Urothelium cell line (cell line): ENCODE measurements around the gene SRCAP.
A peak's percentile ranks its signal among the peaks of the same experiment; 100 is the strongest.
"Not testable (repeated sequence)": the region's sequence is repeated elsewhere in the genome, so short reads cannot be mapped to it uniquely, and the experiment has no call there.

Experiments
- DNase-seq: peaks from one replicate; pipeline ENCODE4 v3.0.0; 2011; ENCODE audit warnings: low spot score, mixed read lengths
- FAIRE-seq: peaks from 2 replicates; lab custom pipeline; 2011; peaks lifted over from hg19 to GRCh38; lab: Jason Lieb, UNC

The SRCAP gene

GRCh38 chr16:30697264-30698138, 1.5 kb upstream of the SRCAP start:
- DNase-seq, result peak; percentile 93
- FAIRE-seq, result no peak

- peak; percentile 68 for FAIRE-seq
Measured at GRCh38 chr16:30698139-30698815, 694 bp upstream of the SRCAP start.

GRCh38 chr16:30699615-30700099, 686 bp downstream of the SRCAP start:
- no peak for FAIRE-seq
- no peak for DNase-seq

More at GRCh38 chr16:30698139-30698815, 694 bp upstream of the SRCAP start:
- DNase-seq, result peak; percentile 94

DNA sequence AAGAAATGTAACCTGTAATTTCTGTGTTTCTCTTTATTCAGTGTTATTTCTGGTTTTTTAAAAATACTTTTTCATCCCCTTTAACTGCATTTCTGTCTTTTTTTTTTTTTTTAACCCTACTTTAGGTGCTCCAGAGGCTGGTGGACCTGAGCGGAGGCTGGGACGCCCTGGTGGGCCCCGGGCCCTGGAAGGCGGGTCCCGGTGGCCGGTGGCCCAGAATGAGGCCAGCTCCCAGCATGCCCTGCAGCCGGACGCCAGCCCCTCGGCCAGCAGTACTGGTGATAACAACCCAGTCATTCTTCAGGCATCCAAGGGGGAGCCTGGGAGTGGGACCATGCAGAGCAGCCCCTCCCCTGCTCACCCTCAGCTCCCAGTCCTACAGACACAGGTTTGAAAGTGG, 1.5 kb downstream of the SRCAP start:
- no peak for FAIRE-seq

DNA sequence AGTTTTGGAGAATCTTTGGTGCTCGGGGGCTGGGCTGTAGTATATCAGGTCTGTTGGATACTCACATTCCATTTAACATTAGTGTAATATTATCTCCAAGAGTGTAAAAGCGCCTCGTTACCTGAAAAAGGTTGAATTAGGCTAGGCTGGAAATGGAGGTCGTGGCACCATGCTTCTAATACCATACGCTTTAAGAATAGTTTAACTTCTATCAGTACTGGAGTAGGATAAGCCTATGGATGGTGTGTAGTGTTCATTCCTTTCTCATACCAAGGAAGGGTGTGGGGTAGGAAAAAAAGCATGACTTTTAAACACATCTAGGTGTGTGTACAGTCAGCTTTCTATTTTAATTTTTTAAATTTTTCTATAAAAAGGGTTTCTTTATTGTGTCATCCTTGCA, 2.0 kb downstream of the SRCAP start:
- DNase-seq (no peak), FAIRE-seq (no peak)

More for the DNA sequence above, 1.5 kb downstream of the SRCAP start:
- no peak for DNase-seq

DNA sequence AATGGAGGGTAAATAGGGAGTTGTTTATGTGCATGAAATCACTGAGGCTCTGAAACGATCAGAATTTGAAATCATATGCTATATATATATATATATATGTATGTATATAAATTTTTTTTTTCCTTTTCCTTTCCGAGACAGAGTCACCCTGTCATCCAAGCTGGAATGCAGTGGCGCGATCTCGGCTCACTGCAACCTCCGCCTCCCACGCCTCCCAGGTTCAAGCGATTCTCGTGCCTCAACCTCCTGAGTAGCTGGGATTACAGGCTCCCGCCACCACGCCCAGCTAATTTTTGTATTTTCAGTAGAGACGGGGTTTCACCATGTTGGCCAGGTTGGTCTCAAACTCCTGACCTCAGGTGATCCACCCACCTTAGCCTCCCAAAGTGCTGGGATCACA, 4.1 kb downstream of the SRCAP start:
- not testable (repeated sequence) for DNase-seq, FAIRE-seq

GRCh38 chr16:30703971-30704370, 5.0 kb downstream of the SRCAP start:
- DNase-seq (no peak), FAIRE-seq (no peak)

- no peak for FAIRE-seq
- DNase-seq, result no peak
Measured at GRCh38 chr16:30706046-30706445, 7.1 kb downstream of the SRCAP start.

DNA sequence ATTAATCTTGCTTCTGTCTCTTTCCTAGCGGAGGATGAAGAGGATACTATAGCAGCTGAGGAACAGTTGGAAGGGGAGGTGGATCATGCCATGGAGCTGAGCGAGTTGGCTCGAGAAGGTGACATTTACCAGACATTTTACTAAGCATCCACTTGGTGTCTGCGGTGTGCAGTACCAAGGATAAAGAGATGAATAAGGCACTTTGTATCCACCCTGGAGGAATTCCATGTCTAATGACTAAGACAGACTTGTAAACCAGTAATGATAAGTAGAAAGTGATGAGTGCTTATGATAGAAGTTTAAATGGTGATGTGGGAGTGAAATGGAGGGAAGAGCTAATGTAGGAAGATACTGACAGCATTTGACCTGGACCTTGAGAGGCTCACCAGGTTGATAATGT, 12.0 kb downstream of the SRCAP start:
- DNase-seq (no peak), FAIRE-seq (no peak)

- FAIRE-seq (no peak), DNase-seq (no peak)
Measured at GRCh38 chr16:30711712-30712111, 12.7 kb downstream of the SRCAP start.

DNA sequence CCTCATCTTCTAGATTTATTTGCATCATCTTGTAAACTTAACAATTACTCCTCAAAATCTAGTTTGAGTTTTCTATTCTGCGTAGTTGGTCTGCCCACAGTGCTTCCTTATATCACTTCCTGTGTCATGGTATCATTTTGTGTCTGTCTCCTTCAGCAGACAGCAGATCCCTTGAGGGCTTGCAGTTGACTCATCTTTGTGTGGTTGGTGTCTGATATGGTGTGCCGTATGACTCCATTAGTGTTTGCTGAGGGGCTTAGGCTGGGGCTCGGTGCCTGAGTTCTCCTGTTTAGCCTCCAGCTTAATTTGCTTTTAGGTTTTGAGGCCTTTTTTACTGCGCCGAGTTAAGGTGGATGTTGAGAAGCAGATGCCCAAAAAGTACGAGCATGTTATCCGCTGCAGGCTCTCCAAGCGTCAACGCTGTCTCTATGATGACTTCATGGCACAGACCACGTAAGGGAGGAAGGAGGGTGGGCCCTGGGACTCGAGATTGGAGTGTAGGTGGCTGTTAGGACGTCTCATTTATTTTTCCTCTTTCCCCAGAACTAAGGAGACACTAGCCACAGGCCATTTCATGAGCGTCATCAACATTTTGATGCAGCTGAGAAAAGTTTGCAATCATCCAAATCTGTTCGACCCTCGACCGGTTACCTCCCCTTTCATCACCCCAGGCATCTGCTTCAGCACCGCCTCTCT, 16.9 kb downstream of the SRCAP start:
- FAIRE-seq (no peak), DNase-seq (no peak)

- DNase-seq, result no peak
- FAIRE-seq, result no peak
Measured at GRCh38 chr16:30720086-30720485, 21.1 kb downstream of the SRCAP start.

GRCh38 chr16:30720694-30721093, 21.7 kb downstream of the SRCAP start:
- DNase-seq (no peak), FAIRE-seq (no peak)

DNA sequence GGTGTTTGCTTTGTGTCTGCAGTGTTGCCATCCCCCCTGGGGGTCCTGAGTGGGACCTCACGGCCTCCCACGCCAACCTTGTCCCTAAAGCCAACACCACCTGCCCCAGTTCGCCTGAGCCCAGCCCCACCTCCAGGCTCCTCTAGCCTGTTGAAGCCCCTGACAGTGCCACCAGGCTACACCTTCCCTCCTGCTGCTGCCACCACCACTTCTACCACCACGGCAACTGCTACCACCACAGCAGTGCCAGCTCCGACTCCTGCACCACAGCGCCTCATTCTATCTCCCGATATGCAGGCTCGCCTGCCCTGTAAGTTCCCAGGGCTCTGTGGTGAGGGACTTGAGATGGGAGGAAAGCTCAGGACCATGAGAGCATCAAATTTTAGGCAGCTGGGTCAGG, 22.2 kb downstream of the SRCAP start:
- FAIRE-seq, result no peak
- DNase-seq, result no peak

DNA sequence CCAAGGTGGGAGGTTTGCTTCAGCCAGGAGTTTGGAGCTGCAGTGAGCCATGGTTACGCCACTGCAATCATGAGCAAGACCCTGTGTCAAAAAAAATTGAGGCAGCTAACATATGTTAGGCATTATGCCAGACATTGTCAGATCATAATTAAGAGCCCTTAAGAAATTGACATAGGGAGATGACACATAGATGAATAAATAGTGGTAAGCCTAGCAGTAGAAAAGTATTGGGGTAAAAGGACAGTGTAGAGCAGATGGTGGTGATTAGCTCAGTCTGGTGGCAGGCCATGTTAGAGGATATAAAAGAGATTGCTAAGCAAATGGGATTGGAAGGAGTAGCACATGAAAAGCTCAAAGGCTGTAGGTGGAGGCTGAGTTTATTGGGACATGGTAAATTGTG, 22.6 kb downstream of the SRCAP start:
- no peak for FAIRE-seq
- no peak for DNase-seq

DNA sequence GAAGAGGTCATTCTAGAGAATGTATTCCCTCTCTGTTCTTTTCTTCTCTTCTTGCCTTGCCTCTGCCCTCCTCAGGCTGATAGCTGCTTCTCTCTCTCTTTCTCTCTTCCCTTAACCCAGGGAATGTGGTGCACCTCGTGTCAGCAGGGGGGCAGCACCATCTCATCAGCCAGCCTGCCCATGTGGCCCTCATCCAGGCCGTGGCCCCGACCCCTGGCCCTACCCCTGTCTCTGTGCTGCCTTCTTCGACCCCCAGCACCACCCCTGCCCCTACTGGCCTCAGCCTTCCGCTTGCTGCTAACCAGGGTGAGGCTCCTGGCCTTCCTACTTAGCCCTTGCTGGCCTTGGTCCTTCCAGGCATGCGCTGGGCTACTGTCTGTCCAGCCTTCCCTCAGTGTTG, 23.5 kb downstream of the SRCAP start:
- FAIRE-seq (no peak), DNase-seq (no peak)

DNA sequence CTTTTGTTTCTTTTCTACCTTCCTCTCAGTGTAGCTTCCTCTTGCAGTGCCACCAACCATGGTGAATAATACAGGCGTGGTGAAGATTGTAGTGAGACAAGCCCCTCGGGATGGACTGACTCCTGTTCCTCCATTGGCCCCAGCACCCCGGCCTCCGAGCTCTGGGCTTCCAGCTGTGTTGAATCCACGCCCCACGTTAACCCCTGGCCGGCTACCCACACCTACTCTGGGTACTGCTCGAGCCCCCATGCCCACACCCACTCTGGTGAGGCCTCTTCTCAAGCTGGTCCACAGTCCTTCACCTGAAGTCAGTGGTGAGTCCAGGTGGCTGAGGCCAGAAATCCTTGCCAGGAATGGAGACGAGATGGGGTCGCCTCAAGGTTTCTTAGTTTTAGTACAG, 23.9 kb downstream of the SRCAP start:
- FAIRE-seq, result no peak
- DNase-seq, result no peak

GRCh38 chr16:30723725-30724355, 24.9 kb downstream of the SRCAP start:
- FAIRE-seq (no peak), DNase-seq (no peak)

DNA sequence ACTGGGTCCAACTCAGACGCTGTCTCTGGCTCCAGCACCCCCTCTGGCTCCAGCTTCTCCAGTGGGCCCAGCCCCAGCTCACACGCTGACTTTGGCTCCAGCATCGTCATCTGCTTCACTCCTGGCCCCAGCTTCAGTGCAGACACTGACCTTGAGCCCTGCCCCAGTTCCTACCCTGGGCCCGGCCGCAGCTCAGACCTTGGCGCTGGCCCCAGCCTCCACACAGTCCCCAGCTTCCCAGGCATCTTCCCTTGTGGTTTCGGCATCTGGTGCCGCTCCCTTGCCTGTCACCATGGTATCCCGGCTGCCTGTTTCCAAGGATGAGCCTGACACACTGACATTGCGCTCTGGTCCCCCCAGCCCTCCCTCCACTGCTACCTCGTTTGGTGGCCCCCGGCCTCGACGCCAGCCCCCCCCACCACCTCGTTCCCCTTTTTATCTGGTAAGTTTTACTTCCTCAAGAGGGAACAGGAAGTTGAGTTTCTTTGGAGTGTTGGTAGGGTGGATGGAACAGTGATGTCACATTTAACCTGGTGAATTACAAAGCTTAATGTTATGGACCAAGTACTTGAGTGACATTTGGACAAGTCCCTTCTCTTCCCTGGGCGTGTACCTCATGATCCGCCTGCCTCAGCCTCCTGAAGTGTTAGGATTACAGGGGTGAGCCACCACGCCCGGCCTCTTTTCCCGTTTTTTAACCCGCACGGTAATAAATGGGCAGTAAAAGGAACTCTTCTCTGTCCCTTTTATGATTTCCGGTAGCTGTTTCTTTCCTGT, 25.9 kb downstream of the SRCAP start:
- FAIRE-seq (no peak), DNase-seq (no peak)

DNA sequence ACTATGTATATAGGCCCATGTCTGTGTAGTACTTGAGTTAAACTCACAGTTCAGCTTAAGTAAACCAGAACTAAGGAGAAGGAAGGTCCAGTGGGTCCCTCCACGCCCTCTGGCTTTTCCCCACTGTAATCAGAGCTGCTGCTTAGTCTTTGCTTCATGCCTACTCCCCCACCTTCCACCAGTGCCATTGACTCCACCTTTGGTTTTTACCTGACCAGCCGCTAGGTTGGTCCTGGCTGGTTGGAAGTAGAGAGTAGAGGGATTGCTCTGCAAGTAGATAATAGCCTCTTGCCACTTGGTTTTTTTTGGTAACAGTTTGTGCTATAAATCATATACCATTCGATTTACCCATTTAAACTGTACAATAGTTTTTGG, 26.4 kb downstream of the SRCAP start:
- FAIRE-seq, result no peak

More for the DNA sequence above, 26.4 kb downstream of the SRCAP start:
- no peak for DNase-seq
